HG03342 (cell line): ENCODE results near the gene NEK2.
"Not testable (repeated sequence)": the region's sequence is repeated elsewhere in the genome, so short reads cannot be mapped to it uniquely, and the experiment has no call there.

Source experiments
- ATAC-seq: cut with Tn5 transposase; IDR thresholded peaks from one replicate; pipeline ENCODE4 v1.9.1; 2021; ENCODE audit warnings: mild to moderate bottlenecking, moderate library complexity; ENCODE audit not compliant: unreplicated experiment

Gene NEK2

GRCh38 chr1:211634461-211634860 lies 41.0 kb downstream of the NEK2 start:
- no peak for ATAC-seq

DNA sequence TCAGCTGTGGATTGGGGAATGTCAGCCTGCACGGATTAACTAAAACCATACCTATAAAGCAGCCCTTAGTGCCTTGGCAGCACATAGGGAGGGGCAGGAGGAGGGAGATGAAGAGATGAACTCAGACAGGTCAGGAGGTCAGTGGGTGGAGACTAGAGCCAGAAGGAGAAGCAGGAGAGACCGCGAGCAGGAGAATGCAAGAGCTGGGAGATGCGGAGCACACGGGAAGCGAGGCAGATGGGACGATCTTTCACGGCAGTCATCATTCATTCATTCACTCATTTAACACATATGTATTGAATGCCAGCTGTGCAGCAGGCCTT lies 41.9 kb downstream of the NEK2 start:
- ATAC-seq = no peak

DNA sequence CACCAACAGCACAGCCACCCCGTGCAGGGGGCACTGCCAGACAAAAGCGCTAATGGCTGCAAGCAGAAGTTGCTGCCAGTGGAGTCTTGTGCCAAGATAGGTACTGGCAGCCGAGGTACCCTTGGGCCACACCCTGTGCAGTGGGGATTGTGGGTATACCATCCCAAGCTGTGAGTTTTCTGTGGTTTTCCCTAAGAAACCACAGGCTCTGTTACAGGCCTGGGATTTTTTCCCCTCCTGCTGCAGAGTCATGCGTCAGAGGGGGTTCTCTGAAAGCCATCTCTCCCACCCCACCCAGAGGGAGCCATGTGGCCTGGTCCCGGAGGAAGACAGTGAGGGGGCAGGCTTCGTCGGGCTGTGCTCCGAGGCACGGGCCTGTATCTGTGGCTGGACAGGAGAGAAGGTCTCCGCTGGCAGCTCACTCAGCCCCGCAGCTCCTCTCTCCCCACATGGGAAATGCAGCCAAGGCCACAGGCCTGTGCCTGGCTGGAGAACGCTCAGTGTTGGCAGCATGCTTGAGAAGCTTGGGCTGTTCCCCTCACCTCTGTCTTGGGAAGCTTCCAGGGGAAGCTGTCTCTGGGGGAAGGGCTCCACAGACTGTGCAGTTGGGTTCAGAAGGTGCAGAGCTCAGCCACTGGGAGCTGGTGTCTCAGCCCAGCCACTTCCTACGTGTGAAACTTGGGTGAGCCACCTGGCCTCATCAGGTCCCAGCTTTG lies 42.5 kb downstream of the NEK2 start:
- ATAC-seq = no peak

GRCh38 chr1:211632117-211632807 lies 43.2 kb downstream of the NEK2 start:
- peak; percentile 59 for ATAC-seq

- ATAC-seq = no peak
Measured at GRCh38 chr1:211631168-211631567, 44.3 kb downstream of the NEK2 start.

- no peak for ATAC-seq
Measured at GRCh38 chr1:211630236-211631081, 45.0 kb downstream of the NEK2 start.

DNA sequence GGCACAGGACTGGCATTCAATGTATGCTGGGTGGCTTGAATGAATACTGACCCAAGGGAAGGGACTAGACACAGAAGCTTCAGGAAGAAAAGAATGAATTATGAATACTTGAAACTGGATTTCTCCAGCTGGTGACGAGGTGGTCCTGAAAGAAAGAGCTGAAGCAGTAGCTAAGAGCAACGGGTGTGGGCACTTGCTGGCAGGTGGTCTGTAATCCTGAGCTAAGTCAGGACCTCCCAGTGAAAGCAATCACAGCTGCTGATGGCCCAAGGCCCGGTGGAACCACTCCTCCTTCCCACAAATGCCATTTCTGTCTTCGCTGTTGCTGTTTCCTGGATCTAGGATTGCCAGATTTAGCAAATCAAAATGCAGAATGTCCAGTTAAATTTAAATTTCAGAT lies 47.0 kb downstream of the NEK2 start:
- no peak for ATAC-seq

DNA sequence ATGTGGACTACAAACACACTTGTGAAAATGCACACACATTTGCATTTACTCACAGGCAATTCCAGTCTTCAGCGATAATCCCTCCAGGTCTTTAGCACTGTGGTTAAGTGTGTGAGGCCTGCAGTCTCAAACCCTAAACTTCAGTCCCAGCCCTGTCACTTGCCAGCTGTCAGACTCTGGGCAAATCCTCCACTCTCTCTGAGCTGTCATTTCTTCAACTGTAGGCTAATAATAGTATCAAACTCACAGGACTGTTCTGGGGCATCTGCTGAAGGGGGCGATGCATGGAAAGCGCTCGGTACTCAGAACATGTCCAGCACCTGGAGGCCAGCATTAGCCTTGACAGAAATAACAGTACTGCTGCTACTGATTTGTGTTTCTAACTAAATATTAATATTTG lies 48.2 kb downstream of the NEK2 start:
- no peak for ATAC-seq

GRCh38 chr1:211625866-211626265 lies 49.6 kb downstream of the NEK2 start:
- not testable (repeated sequence) for ATAC-seq

DNA sequence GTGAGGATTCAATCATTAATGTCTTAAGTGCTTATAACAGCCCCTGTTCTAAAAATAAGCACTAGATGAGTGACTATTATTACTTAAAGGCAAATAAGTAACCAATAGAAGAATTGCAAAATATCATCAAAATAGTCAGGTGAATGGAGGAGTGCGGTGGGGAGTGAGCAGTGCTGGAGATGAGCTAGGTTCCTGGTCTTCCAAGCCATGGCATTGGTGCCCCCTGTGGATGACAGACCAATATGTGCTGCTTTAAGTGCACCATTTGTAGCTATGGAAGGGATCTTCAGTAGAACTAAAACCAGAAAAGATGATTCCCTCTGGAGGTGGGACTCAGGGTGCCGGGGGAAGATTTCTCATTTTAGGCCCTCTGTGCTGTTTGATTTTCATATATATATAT lies 50.4 kb downstream of the NEK2 start:
- ATAC-seq = no peak

DNA sequence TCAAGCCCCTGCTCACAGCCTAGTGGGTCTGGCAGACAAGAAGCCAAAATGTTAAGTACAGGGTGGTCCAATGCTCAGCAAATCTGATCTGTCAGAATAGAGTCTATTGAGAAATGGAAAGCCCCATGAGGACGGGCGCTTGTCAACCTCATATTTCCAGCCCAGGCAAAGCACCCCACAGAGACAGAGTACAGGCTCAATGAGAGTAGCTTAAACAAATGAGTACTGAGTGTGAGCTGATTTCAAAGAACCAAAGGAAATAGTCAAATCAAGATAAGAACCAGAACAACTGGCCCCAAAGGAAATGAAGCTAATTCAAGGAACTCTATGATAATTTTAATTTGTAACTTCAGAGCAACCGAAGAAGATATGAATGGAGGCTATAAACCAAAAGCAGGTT lies 51.9 kb downstream of the NEK2 start:
- ATAC-seq = no peak

- ATAC-seq = no peak
Measured at GRCh38 chr1:211621447-211622198, 53.8 kb downstream of the NEK2 start.

DNA sequence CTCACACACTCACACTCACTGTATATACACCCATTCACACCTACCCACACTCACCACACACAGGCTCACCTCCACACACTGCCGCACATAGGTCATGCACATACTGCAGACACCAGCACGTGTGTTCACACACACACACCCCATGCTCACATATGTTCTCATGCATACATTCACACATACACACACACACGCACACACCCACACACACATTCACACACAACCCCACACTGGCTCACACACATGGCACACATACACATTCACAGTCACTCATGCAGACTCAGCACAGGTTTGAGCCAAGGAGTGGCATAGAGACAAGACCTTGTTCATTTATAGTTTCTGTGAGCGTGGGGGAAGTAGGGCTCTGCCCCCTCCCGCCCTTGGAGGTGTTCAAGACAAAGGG lies 55.3 kb downstream of the NEK2 start:
- ATAC-seq = no peak

- no peak for ATAC-seq
Measured at GRCh38 chr1:211619033-211619996, 56.1 kb downstream of the NEK2 start.

GRCh38 chr1:211616965-211617297 lies 58.5 kb downstream of the NEK2 start:
- ATAC-seq = no peak

DNA sequence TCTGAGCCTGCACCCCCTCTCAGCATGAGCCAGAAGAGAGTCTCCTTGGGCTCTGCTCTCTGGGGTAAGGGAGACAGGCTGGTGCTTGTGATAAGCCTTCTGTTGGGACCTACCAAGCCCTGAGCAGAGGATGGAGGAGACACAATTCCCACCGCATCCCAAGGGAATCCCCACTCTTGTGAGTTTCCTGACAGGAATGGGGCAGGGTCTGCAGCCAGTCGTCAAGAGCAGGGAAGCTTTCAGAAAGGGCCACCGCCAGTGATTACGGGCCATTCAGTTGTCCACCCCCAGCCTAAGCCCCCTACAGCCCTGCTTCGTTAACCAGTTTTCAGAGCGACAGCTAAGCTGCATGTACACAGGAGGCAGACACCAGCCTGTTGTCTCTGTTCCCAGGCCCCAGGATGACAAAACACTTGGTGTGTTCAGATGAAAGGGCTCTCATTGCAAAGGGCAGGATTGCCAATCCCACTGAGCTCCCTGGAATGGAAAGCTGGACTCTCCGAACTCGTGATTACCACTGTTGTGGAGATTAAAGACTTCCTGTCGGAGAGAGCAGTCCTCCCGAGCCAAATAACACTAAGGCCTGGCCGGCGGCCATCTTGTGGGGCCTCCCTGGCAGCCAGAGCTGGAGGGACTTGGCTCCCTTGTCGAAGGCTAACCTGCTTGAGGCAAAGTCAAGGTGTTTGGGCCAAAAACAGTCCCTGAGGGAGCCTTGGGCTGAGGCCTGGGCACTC lies 59.0 kb downstream of the NEK2 start:
- ATAC-seq = no peak

- ATAC-seq = no peak
Measured at GRCh38 chr1:211614615-211615014, 60.8 kb downstream of the NEK2 start.

GRCh38 chr1:211613951-211614350 lies 61.5 kb downstream of the NEK2 start:
- no peak for ATAC-seq

DNA sequence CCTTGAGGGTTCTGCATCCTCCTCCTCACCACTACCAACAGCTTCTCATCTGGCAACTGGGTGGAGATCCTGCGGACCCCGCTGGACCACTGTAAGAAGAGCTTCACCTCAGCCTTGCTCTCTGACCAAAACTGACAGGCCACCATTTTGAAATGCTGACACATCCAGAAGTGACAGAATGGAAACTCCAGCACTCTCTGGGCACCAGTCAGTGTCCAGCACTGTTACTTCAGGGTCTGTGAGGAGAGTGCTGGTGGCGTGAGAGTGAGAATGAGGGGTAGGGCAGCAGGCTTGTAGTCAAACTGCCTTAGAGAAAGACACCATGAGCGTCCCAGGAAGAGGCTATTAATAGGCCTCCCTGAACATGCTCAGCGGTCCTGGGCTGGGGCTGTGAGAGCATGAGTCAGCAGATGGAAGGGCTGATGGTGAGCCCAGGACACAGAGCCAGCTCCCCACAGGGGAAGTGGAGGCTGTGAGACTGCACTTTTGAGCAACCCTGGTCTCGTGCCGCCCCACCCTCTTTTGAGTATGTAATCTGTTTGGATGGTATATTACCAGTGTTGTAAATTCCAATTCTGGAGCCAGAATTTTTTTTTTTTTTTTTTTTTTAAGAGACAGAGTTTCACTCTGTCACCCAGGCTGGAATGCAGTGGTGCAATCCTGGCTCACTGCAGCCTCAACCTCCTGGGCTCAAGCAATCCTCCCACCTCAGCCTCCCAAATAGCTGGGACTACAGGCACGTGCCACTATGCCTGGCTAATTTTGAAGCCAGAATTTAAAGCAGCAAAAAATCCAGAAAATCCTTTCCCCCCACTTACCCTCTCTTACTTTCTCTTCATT lies 62.1 kb downstream of the NEK2 start:
- ATAC-seq = no peak
